ENCODE results near the gene NMBR. TPM values are rescaled to one million over a fixed set of nuclear protein-coding genes. Genes with fewer than 3 reads are reported as not detected.

The NMBR gene
- total RNA-seq, 1 experiment from 2014 or later: 0.35 TPM

- no peaks in the 10 kb centered on the region for H3K79me2 ChIP-seq (ENCODE audit: low read depth)
- no peaks in the 10 kb centered on the region for H3K27me3 ChIP-seq (ENCODE audit: insufficient read depth, low read depth)
- H4K20me1 ChIP-seq (ENCODE audit: insufficient read depth): no peaks in the 10 kb centered on the region
- no peak for DNase-seq
- POLR2A ChIA-PET (ENCODE audit: unreplicated experiment): no interaction called here
- no peaks in the 10 kb centered on the region for H3K9me3 ChIP-seq (ENCODE audit: insufficient read depth, low read depth)
- CTCF ChIA-PET: no interaction called here
- intact Hi-C loops (cut with micrococcal nuclease; ENCODE audit: unreplicated experiment): no loop called here
- BruUV-seq (replicated peaks): no TSS peak
- H3K4me3 ChIP-seq: no peak overlapping the region
- TF ChIP-seq CTCF (conservative IDR thresholded peaks at IDR 0.05) (no peak), EZH2 (IDR thresholded peaks at IDR 0.05; ENCODE audit: low read depth) (no peak)
- H3K4me1 ChIP-seq (replicated peaks; ENCODE audit: insufficient read depth): no peaks in the 10 kb centered on the region
- no peak overlapping the region for H3K4me2 ChIP-seq
- H3K9me2 ChIP-seq (ENCODE audit: insufficient read depth): 0 out of 2 replicates have a peak, but pooled peaks cover 3% of the 10 kb centered on the region
- no peaks in the 10 kb centered on the region for H3F3A ChIP-seq (ENCODE audit: insufficient read depth, low read depth)
- H2AFZ ChIP-seq: no peak overlapping the region
- H3K27ac ChIP-seq: no peak overlapping the region
- H3K36me3 ChIP-seq (ENCODE audit: low read depth): no peaks in the 10 kb centered on the region
These were observed 28.0 kb downstream of the NMBR start for GRCh38 chr6:142118925-142119324.

GRCh38 chr6:142118328-142118727 is 28.6 kb downstream of the NMBR start:
- Histone ChIP-seq H3K4me1 (replicated peaks; ENCODE audit: insufficient read depth) (no peaks in the 10 kb centered on the region), H3K4me2 (no peak overlapping the region), H3K36me3 (ENCODE audit: low read depth) (no peaks in the 10 kb centered on the region), H3F3A (ENCODE audit: insufficient read depth, low read depth) (no peaks in the 10 kb centered on the region), H3K79me2 (ENCODE audit: low read depth) (no peaks in the 10 kb centered on the region), H2AFZ (no peak overlapping the region), H3K27ac (no peak overlapping the region), H3K4me3 (no peak overlapping the region), H3K9me3 (ENCODE audit: insufficient read depth, low read depth) (no peaks in the 10 kb centered on the region), H3K27me3 (ENCODE audit: insufficient read depth, low read depth) (no peaks in the 10 kb centered on the region), H3K9me2 (ENCODE audit: insufficient read depth) (0 out of 2 replicates have a peak, but pooled peaks cover 3% of the 10 kb centered on the region), H4K20me1 (ENCODE audit: insufficient read depth) (no peaks in the 10 kb centered on the region)
- ChIA-PET CTCF (no interaction called here), POLR2A (ENCODE audit: unreplicated experiment) (no interaction called here)
- TF ChIP-seq CTCF (conservative IDR thresholded peaks at IDR 0.05) (no peak), EZH2 (IDR thresholded peaks at IDR 0.05; ENCODE audit: low read depth) (no peak)
- BruUV-seq (replicated peaks): no TSS peak
- intact Hi-C loops (cut with micrococcal nuclease; ENCODE audit: unreplicated experiment): no loop called here
- DNase-seq: no peak

GRCh38 chr6:142117366-142117765 is 29.6 kb downstream of the NMBR start:
- Histone ChIP-seq H3K36me3 (ENCODE audit: low read depth) (no peaks in the 10 kb centered on the region), H4K20me1 (ENCODE audit: insufficient read depth) (no peaks in the 10 kb centered on the region), H3F3A (ENCODE audit: insufficient read depth, low read depth) (no peaks in the 10 kb centered on the region), H3K27ac (no peak overlapping the region), H3K27me3 (ENCODE audit: insufficient read depth, low read depth) (no peaks in the 10 kb centered on the region), H2AFZ (no peak overlapping the region), H3K9me3 (ENCODE audit: insufficient read depth, low read depth) (no peaks in the 10 kb centered on the region), H3K4me3 (no peak overlapping the region), H3K9me2 (ENCODE audit: insufficient read depth) (0 out of 2 replicates have a peak, but pooled peaks cover 3% of the 10 kb centered on the region), H3K4me2 (no peak overlapping the region), H3K79me2 (ENCODE audit: low read depth) (no peaks in the 10 kb centered on the region), H3K4me1 (replicated peaks; ENCODE audit: insufficient read depth) (no peaks in the 10 kb centered on the region)
- ChIA-PET CTCF (no interaction called here), POLR2A (ENCODE audit: unreplicated experiment) (no interaction called here)
- TF ChIP-seq EZH2 (IDR thresholded peaks at IDR 0.05; ENCODE audit: low read depth): no peak
- TF ChIP-seq CTCF (conservative IDR thresholded peaks at IDR 0.05): no peak
- intact Hi-C loops (cut with micrococcal nuclease; ENCODE audit: unreplicated experiment): no loop called here
- BruUV-seq (replicated peaks): no TSS peak
- no peak for DNase-seq
